Measurements from ENCODE around the gene CTNNA2.

The CTNNA2 gene

GRCh38 chr2:79940364-79940763 is 427.5 kb downstream of the CTNNA2 start:
- no peak for DNase-seq

DNA sequence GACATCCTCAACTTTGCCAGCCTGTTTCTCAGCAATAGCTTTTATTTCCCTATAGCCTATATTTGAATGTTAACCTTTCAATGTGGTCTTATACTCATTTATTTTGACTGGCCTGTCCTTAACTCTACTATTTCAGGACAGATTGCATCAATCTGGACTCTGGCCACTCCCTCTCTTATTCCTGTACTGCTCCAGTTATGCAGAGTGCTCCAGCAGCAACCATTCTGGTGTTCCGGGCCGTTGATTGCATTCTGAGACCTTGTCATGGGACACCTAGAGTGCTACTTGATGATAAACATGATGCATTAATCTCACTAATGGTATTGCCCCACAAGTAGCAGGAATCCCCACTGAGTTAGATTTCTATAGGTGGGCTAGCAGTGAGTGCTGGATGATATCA is 428.3 kb downstream of the CTNNA2 start:
- DNase-seq, result no peak

GRCh38 chr2:79944205-79944604 is 431.4 kb downstream of the CTNNA2 start:
- DNase-seq, result no peak

- no peak for DNase-seq
These were observed 433.0 kb downstream of the CTNNA2 start for GRCh38 chr2:79945653-79946445.

DNA sequence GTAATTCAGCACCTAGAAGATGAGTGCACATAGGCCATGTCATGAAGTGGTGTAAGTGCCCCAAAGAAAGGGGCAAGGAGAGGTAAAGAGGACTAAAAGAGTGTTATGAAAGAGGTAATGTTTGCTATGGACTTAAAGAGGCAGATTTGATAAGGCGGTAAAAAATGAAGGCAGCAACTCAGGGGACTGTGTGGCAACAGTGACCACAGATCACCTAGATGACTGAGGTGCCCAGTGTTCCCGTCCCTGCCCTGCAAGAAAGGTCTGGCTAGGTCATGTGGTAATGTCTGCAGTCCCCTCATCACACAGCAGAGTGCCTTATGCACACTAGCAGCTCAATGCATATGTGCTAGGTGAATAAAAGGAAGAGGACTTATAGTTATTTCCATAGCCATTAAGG is 434.9 kb downstream of the CTNNA2 start:
- DNase-seq, result no peak

GRCh38 chr2:79950526-79950925 is 437.7 kb downstream of the CTNNA2 start:
- DNase-seq, result no peak

GRCh38 chr2:79952616-79953015 is 439.8 kb downstream of the CTNNA2 start:
- no peak for DNase-seq

DNA sequence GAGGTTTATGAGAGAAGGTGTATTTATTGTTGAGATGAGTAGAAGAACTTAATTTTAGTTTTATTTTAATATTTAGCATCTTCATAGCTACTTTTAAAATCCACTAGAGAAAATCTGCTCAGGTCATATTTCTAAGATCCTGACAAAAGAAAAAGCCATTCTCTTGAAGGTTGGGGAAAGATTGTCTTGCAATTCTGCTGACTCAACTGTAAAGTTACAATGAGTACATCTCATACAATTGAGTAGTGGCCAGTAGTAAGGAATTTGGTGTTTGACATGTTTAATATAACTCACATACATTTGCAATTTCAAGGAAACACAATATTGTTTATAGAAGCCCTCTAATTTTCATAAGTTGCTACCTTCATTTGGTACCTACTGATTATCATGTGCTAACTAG is 447.2 kb downstream of the CTNNA2 start:
- DNase-seq, result no peak

DNA sequence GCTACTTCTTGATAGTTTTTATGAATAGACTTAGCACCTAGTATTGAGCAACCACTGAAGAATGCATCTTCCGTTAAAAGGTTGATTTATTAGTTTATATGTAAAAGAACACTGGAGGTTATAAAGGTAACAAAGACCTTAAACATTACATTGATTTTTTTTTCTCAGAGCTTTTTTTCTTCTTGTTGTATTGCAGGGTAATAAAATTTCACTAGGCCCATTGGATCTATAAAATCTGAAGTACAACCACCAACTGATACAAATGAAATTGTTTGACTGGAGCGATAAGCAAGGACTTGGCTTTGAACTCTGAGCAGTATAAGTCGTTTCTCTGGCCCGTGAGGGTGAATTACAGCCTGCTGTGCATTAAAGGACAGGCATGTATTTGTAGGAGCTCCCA is 447.7 kb downstream of the CTNNA2 start:
- no peak for DNase-seq

- DNase-seq, result no peak
These were observed 452.1 kb downstream of the CTNNA2 start for GRCh38 chr2:79964966-79965365.

DNA sequence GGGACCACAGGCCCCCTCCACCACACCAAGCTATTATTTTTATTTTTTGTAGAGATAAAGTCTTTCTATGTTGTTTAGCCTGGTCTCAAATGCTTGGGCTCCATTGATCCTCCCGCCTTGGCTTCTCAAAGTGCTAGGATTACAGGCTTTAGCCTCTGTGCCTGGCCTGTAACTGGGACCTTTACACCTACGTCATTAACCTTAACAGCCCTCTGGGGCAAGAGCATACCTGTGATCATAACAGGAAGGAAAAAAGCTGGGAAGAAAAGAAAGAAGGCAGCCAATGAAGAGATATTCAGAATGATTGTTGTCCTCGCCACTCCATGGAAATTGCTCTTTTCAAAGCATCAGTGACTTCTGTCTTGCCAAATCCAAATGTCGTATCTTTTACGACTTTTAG is 453.5 kb downstream of the CTNNA2 start:
- DNase-seq, result no peak

DNA sequence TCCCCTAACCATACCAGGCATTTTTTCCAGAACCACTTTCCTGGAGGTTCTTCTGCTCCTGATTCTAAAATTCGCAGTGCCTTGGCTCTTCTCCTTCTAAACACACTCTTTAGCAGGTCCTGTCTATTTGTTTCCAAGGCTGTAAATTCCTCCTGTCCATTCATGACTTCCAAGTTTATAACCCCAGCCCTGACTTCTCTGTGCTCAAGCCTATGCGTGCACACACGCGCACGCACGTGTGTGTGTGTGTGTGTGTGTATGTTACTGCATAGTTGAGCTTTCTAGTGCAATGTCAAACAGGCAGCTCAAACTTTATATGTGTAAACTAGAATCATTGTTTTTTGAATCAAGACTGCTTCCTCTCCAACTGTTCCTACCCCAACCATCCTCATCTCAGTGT is 454.0 kb downstream of the CTNNA2 start:
- DNase-seq, result no peak

DNA sequence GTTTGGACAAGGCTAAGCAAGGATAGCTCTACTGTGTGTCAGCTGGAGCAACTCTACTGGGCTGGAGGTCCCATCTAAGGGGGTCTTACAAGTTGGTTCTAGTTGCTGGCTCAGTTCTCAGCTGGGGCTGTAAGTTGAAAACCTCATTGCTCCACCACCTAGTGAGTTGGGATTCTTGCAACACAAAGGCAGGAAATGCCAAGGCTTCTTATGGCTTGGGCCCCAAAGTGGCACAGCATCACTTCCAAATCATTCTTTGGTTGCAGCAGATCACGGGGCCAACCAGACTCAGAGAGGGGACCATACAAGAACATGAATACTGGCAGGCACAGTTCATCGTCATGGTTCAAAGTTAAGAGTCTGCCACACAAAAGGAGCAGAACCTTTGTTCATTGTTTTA is 459.0 kb downstream of the CTNNA2 start:
- DNase-seq, result no peak

- DNase-seq, result no peak
These were observed 459.8 kb downstream of the CTNNA2 start for GRCh38 chr2:79972661-79973060.

DNA sequence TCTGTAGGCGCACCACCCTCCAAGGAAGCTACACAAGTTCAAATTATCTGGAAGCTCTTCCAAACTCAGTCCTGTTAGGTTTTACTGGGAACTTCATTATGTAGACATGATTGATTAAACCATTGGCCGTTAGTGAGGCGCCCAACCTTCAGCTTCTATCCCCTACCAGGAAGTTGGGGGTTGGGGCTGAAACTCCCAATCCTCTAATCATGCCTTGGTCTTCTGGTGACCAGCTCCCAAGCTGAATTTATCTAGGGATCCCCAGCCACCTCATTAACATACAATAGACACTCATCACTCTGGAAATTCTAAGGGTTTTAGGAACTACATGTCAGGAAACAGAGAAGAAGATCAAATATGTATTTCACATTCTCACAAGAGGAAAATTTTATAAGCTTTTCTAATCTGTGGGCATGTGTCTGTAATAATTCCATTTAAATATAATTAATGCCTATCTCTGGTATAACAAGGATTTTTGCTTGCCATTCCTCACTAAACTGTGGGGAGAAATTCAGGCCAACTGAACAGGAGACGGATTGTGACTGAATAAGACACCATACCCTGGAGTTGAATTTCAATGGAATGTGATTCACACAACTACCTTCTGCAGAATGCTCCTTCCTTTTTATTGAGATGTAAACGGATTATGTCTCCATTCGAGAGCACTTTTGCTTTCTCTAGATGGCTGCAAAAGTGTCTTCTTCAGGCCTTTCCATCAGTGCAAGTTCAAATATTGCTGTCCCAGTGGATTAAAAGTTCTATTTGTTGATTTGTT is 463.1 kb downstream of the CTNNA2 start:
- no peak for DNase-seq

- DNase-seq, result no peak
These were observed 464.9 kb downstream of the CTNNA2 start for GRCh38 chr2:79977792-79978191.

- DNase-seq, result no peak
These were observed 467.3 kb downstream of the CTNNA2 start for GRCh38 chr2:79980116-79980515.

- no peak for DNase-seq
These were observed 468.0 kb downstream of the CTNNA2 start for GRCh38 chr2:79980816-79981215.

GRCh38 chr2:79981316-79981715 is 468.5 kb downstream of the CTNNA2 start:
- no peak for DNase-seq

GRCh38 chr2:79982445-79982844 is 469.6 kb downstream of the CTNNA2 start:
- no peak for DNase-seq

DNA sequence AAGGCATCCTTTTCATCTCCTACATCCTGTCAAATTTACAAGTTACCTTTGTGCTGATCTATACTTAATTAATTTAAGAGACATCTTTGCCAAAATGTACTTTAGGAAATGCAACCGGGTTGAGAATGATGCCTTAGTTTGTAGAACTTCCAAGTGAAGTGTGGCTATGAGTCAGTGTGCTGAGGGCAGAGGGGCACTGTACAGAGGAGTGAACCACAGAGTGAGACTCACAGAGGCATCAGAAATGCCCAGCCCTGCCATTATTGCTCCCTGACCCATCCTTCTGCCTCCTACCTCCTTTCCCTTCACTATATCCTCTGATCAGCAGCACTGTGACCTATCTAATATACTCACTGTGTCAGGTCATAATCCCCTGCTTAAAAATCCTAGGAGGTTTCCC is 471.6 kb downstream of the CTNNA2 start:
- DNase-seq, result no peak

- no peak for DNase-seq
These were observed 472.3 kb downstream of the CTNNA2 start for GRCh38 chr2:79985145-79985544.

DNA sequence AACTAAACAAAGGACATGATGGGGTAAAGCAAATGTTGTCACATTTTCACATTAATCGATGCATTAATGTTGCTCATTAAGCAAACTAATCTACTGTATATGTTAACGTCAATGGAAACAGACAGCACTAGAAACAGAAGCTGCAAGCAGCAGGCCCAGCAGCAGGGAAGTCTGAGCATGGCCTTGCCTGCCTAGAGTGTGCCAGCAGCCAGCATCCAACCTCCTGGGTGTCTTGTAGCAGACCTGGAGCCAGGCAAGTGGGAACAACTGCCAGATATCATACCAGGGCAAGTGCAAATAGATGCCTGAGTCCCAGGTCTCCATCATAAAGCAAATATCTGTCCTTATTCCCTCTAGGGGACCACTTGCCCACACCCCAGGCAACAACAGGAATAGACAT is 472.7 kb downstream of the CTNNA2 start:
- DNase-seq, result no peak

DNA sequence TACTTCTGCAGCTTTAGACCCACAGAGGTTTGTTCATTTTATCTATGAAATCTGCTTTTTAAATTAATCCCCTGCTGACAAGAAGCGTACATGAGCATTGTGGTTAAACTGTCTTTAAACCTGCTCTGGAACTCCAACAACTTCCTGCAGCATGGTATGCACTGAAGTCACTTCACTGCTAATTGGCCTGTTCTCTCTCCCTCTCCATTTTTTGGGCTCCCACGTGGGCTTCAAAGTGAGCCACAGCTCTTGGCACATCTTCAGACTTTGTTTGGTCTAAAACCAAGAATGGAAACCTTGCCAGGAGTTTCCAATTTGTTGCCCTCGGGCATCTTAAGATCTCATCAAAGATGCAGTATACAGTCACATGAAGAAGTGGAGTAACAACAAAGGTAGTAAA is 480.3 kb downstream of the CTNNA2 start:
- no peak for DNase-seq

DNA sequence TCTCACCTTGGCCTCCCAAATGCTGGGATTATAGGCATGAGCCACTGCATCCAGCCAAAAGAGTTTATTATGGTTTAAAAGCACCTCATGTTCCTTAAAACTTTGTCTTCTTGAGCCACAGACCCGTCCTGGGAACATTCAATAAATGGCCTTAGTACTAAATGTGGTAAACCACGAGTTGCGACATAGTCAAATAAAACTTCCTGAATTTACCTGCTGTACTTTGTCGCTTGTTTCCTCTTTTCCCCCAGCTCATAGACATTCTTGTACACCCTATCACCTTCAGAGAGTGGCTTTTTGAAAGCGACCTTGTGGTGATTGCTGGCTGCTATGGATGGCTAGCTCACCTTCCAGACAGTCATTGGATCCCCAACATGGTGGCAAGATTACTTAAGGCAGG is 481.3 kb downstream of the CTNNA2 start:
- DNase-seq, result no peak

All from activated CD4-positive, CD25-positive, alpha-beta regulatory T cell treated with anti-CD3 and anti-CD28 coated beads, Interleukin-2, amount 50 U/mL, for 72 hours (primary cell).